Fibroblast of the aortic adventitia (primary cell): Measurements from ENCODE around the gene SUSD5. TPM values are rescaled to one million over a fixed set of nuclear protein-coding genes. Genes with fewer than 3 reads are reported as not detected.

ENCODE experiments used
- DNase-seq: peaks from one replicate; pipeline ENCODE4 v3.0.0-alpha.2; 2010; ENCODE audit warnings: low read depth
- H3K4me3 ChIP-seq: 2 replicates; pipeline ENCODE4 v1.5.1; 2011; ENCODE audit warnings: low read depth, mild to moderate bottlenecking, control low read depth, low read length, moderate library complexity
- total RNA-seq: library from RNA; depleted of rRNA; stranded (reverse); fragments of >200 nt; gene quantifications from 2 replicates; pipeline ENCODE4 v1.2.3, GENCODE V29; 2012; ENCODE audit warnings: low replicate concordance
- TF ChIP-seq, protein P1 (sequence below): IDR thresholded peaks from 2 replicates; pipeline ENCODE4 v1.5.1; 2011; ENCODE audit warnings: mild to moderate bottlenecking, low read length, control low read depth, inconsistent platforms; ENCODE audit not compliant: insufficient read depth

Gene SUSD5
- total RNA-seq, 1 donor: 2.9 TPM

- TF ChIP-seq, protein P1, sequence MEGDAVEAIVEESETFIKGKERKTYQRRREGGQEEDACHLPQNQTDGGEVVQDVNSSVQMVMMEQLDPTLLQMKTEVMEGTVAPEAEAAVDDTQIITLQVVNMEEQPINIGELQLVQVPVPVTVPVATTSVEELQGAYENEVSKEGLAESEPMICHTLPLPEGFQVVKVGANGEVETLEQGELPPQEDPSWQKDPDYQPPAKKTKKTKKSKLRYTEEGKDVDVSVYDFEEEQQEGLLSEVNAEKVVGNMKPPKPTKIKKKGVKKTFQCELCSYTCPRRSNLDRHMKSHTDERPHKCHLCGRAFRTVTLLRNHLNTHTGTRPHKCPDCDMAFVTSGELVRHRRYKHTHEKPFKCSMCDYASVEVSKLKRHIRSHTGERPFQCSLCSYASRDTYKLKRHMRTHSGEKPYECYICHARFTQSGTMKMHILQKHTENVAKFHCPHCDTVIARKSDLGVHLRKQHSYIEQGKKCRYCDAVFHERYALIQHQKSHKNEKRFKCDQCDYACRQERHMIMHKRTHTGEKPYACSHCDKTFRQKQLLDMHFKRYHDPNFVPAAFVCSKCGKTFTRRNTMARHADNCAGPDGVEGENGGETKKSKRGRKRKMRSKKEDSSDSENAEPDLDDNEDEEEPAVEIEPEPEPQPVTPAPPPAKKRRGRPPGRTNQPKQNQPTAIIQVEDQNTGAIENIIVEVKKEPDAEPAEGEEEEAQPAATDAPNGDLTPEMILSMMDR: no peak
- no peak for DNase-seq
- no peak overlapping the region for H3K4me3 ChIP-seq
These were observed 58.6 kb downstream of the SUSD5 start for GRCh38 chr3:33159981-33160380.

- TF ChIP-seq, protein P1: no peak
- H3K4me3 ChIP-seq: no peak overlapping the region
- no peak for DNase-seq
These were observed 59.4 kb downstream of the SUSD5 start for GRCh38 chr3:33159234-33159633.

- TF ChIP-seq, protein P1: no peak
- DNase-seq: no peak
- no peak overlapping the region for H3K4me3 ChIP-seq
These were observed 63.3 kb downstream of the SUSD5 start for GRCh38 chr3:33155301-33155700.

- DNase-seq: no peak
- H3K4me3 ChIP-seq: no peak overlapping the region
- TF ChIP-seq, protein P1: no peak
These were observed 64.8 kb downstream of the SUSD5 start for GRCh38 chr3:33153782-33154181.

- no peak for DNase-seq
- TF ChIP-seq, protein P1: no peak
- H3K4me3 ChIP-seq: no peak overlapping the region
These were observed 65.9 kb downstream of the SUSD5 start for GRCh38 chr3:33152363-33153360.

- no peak for DNase-seq
- TF ChIP-seq, protein P1: no peak
- no peak overlapping the region for H3K4me3 ChIP-seq
These were observed 69.3 kb downstream of the SUSD5 start for GRCh38 chr3:33149342-33149741.
